BJ (cell line): Measurements from ENCODE around the gene SLC22A3. TPM values are rescaled to one million over a fixed set of nuclear protein-coding genes. Genes with fewer than 3 reads are reported as not detected.

Source experiments
- CTCF ChIA-PET: fragments of 350-600 bp; formaldehyde crosslinking; extraction: SDS; loops from one replicate; lab custom pipeline; 2021; ENCODE audit warnings: antibody characterized with exemption, inconsistent platforms; lab: Yijun Ruan, JAX
- POLR2A ChIA-PET: fragments of 300-600 bp; sonication (Branson Sonifier 250); formaldehyde crosslinking; extraction: SDS; loops from one replicate; lab custom pipeline; 2021; ENCODE audit warnings: antibody characterized with exemption; lab: Charles Lee
- DNase-seq: peaks from one replicate; pipeline ENCODE4 v3.0.0-alpha.2; 2011; ENCODE audit warnings: low read depth
- H3K27me3 ChIP-seq: 2 replicates; pipeline ENCODE4 v1.6.0; 2011; ENCODE audit warnings: low read length; ENCODE audit not compliant: control insufficient read depth, insufficient read depth
- H3K36me3 ChIP-seq: 2 replicates; pipeline ENCODE4 v1.5.1; 2011; ENCODE audit warnings: low read length; ENCODE audit not compliant: control insufficient read depth, insufficient read depth
- H3K4me3 ChIP-seq: 2 replicates; pipeline ENCODE4 v1.5.1; 2011; ENCODE audit warnings: low read depth, mild to moderate bottlenecking, control low read depth, low read length
- polyA plus RNA-seq: library from polyadenylated mRNA; depleted of rRNA; stranded (reverse); fragments of >200 nt; gene quantifications from 2 replicates; pipeline ENCODE4 v1.2.3, GENCODE V29; 2011
- TF ChIP-seq, protein P1 (sequence below): IDR thresholded peaks from 2 replicates; pipeline ENCODE4 v1.5.1; 2011; ENCODE audit warnings: low read depth, mild to moderate bottlenecking, control low read depth, inconsistent platforms, low read length, moderate library complexity; ENCODE audit not compliant: insufficient read depth

SLC22A3 gene
- polyA plus RNA-seq, 1 experiment = not detected

GRCh38 chr6:160420969-160421556, 72.9 kb downstream of the SLC22A3 start:
- H3K4me3 ChIP-seq = no peak overlapping the region
- CTCF ChIA-PET = no interaction called here
- no peak for DNase-seq
- TF ChIP-seq, protein P1, sequence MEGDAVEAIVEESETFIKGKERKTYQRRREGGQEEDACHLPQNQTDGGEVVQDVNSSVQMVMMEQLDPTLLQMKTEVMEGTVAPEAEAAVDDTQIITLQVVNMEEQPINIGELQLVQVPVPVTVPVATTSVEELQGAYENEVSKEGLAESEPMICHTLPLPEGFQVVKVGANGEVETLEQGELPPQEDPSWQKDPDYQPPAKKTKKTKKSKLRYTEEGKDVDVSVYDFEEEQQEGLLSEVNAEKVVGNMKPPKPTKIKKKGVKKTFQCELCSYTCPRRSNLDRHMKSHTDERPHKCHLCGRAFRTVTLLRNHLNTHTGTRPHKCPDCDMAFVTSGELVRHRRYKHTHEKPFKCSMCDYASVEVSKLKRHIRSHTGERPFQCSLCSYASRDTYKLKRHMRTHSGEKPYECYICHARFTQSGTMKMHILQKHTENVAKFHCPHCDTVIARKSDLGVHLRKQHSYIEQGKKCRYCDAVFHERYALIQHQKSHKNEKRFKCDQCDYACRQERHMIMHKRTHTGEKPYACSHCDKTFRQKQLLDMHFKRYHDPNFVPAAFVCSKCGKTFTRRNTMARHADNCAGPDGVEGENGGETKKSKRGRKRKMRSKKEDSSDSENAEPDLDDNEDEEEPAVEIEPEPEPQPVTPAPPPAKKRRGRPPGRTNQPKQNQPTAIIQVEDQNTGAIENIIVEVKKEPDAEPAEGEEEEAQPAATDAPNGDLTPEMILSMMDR = no peak
- POLR2A ChIA-PET = no interaction called here
- no peaks in the 10 kb centered on the region for H3K36me3 ChIP-seq
- no peaks in the 10 kb centered on the region for H3K27me3 ChIP-seq

GRCh38 chr6:160421854-160422253, 73.7 kb downstream of the SLC22A3 start:
- Histone ChIP-seq H3K4me3 (no peak overlapping the region), H3K36me3 (no peaks in the 10 kb centered on the region), H3K27me3 (no peaks in the 10 kb centered on the region)
- DNase-seq = no peak
- TF ChIP-seq, protein P1 = no peak
- ChIA-PET POLR2A (no interaction called here), CTCF (no interaction called here)

- no peaks in the 10 kb centered on the region for H3K27me3 ChIP-seq
- POLR2A ChIA-PET = no interaction called here
- no peak for DNase-seq
- CTCF ChIA-PET = no interaction called here
- H3K4me3 ChIP-seq = no peak overlapping the region
- TF ChIP-seq, protein P1 = no peak
- no peaks in the 10 kb centered on the region for H3K36me3 ChIP-seq
Measured at GRCh38 chr6:160424256-160424655, 76.1 kb downstream of the SLC22A3 start.

DNA sequence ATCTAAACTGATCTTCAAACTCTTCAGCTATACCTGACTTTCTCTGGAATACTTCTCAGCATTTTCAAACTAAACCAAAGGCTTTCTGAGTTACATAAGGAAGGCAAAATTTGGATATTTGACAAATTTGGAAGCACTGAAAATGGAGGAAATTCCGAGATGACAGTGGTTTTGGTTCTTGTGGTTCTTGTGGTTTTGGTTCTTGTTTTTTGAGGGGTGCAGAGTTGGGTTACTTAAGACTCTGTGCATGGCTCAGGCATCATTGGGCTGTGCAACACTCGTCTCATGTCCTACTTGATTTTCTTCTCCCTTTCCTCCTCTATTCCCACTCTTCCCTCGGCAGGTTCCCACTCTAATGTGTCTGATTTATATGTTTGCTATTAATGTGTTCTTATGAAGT, 78.0 kb downstream of the SLC22A3 start:
- ChIA-PET POLR2A (no interaction called here), CTCF (no interaction called here)
- TF ChIP-seq, protein P1 = no peak
- Histone ChIP-seq H3K36me3 (no peaks in the 10 kb centered on the region), H3K27me3 (no peaks in the 10 kb centered on the region), H3K4me3 (no peak overlapping the region)
- DNase-seq = no peak

DNA sequence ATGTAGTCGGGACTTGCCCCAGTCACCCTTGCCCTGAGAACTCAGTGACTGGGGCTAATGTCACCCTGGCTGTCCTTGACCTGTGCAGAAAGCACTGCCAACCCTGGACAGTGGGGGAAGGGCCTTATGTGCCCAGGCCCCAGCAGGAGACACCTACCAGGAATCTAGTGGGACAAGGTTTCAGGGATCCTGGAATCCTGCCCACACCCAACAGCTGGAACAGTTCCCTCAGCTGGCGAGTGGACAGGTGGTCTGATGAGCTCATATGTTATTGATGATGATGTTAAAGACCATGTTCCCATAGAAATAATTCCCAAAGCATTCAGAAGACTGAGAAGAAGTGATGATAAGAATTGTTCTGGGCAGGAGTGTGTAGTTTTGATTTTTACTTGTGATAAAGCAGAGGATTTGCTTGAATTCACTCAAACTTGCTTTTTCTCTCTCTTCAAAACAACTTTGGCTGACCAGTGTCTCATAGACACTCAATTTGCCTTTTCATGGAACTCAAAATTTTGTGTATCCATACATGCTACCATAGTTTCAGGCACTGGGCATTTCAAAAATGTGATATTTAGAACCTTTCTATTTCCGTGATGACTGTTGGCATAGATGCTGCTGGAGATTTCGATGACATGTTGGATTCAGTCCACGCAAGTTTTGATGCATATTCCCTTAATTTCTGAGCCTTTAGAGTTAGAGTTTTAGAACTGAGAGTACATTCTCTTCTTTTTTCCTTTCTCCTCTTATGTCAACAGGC, 79.3 kb downstream of the SLC22A3 start:
- H3K4me3 ChIP-seq = no peak overlapping the region
- no peak for DNase-seq
- POLR2A ChIA-PET = no interaction called here
- CTCF ChIA-PET = interaction anchor here (0.6 kb wide), 1 partner anchor 135 kb away, joined by 3 read pairs; no protein-coding TSS in a partner anchor
- no peaks in the 10 kb centered on the region for H3K36me3 ChIP-seq
- H3K27me3 ChIP-seq = no peaks in the 10 kb centered on the region
- TF ChIP-seq, protein P1 = no peak
